GM19193 (cell line): ENCODE data around the gene FKBP7.

Experiments
- POLR2A ChIP-seq: IDR thresholded peaks from 4 replicates; pipeline ENCODE4 v1.6.1; 2011; ENCODE audit not compliant: insufficient read depth, insufficient read length; ENCODE audit errors: extremely low read depth

Gene FKBP7

GRCh38 chr2:178427458-178427857, 50.9 kb downstream of the FKBP7 start:
- TF ChIP-seq POLR2A: no peak

GRCh38 chr2:178426388-178426787, 52.0 kb downstream of the FKBP7 start:
- no peak for TF ChIP-seq POLR2A

- no peak for TF ChIP-seq POLR2A
These were observed 53.1 kb downstream of the FKBP7 start for GRCh38 chr2:178425255-178425827.

DNA sequence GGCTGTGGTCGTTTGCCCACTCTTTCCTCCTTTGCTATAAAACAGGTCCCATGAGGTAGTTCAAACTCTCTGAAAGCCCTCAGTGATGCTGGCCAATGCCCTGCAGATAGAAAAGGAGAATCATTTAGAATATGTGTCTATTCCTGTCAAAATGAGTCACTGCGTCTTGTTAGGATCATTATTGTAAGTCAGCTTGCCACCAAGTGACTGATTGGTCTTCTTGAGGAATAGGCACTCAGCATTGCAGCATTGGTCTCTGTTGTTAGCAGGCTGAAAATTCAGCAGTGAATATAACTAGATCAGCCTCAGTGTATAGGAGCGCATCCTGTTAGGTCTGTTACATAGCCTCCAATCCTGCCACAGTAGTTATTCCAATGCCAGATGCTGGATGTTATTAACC, 56.3 kb downstream of the FKBP7 start:
- TF ChIP-seq POLR2A: no peak

GRCh38 chr2:178420463-178420999, 57.9 kb downstream of the FKBP7 start:
- TF ChIP-seq POLR2A: no peak

GRCh38 chr2:178419123-178419522, 59.3 kb downstream of the FKBP7 start:
- TF ChIP-seq POLR2A: no peak

DNA sequence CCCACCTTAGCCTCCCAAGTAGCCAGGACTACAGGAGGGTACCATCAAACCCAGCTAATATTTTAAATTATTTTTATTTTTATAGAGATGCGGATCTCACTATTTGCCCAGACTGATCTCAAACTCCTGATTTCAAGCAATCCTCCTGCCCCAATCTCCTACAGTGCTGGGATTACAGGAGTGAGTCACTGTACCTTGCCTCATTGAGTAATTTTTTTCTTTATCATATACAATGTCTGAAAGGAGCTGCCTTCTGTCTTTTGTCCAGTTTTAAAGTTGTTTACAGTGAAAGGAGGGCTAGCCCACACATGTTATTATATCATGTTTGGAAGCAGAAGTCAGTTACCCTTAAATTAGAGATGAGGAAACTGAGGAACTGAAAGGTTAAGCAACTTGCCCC, 60.0 kb downstream of the FKBP7 start:
- no peak for TF ChIP-seq POLR2A

- no peak for TF ChIP-seq POLR2A
These were observed 60.5 kb downstream of the FKBP7 start for GRCh38 chr2:178417916-178418315.

DNA sequence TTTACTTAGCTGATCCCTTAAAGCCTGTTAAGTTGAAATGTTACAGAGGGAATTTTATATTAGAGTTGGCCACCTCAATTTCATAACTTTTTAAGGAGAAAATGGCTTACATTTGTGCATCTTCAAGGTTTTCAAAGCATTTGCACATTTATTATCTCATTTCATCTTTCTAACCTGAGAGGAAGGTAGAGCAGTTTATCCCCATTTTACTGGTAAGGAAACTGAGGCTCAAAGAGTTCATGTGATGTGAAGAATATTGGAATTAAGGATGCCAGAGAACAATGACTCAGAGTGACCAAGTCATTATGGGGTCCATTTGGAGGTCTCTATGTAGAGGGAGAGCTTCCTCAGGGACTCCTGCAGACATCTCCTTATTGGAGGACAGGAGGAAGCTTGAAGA, 62.4 kb downstream of the FKBP7 start:
- no peak for TF ChIP-seq POLR2A

DNA sequence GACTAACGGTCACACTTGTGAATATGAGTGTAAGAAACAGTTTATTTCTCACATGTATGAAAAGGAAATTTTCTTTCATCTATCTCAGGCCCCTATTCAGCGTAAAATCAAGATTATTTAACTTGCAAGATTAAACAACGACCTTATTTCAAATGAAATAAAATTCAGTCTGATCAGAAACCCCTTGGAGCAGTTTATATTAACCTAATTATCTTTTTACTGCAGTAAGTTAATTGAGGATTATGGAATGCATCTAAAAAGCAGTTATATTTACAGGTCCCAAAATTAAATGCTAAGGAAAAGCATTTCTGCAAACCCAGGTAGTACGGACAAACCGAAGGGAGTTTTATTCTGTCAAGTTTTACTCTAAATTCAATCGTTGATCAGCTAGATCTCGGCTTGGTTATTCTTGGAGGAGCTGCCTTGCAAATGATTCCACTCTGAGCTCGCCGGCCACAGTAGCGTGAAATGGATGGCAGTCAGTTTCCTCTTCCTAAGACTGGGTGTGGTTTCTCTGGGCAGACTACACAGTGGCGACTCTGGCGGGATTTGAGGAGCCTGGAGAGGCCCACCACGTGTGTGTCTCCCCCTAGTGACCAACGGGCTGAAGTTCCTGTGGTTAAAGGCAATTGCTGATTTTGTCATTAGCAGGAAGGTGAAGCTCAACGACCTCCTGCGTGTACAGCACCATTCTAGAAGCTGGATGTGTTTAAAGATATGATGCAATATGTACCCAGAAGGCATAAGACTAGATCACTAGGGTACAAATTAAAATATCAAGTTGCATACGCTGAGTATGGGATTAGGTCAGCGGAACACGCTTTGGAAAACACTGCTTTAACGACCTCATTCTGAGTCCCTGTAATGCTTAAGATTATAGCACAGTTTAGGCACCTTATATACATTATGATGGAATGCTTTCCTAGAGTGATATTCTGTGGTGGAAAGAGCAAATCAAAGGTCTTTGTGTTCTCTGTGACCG, 63.8 kb downstream of the FKBP7 start:
- TF ChIP-seq POLR2A: peak; percentile 77
